Nephron progenitor cell (in vitro differentiated cells): Measurements from ENCODE around the gene CXCR5.

Experiments used
- DNase-seq: peaks from one replicate; pipeline ENCODE4 v3.0.0; 2021
- H3K27ac Mint-ChIP-seq: 2 replicates; pipeline ENCODE4 v1.8.0; 2021; ENCODE audit warnings: mild to moderate bottlenecking, moderate library complexity, mixed read lengths
- H3K27me3 Mint-ChIP-seq: 2 replicates; pipeline ENCODE4 v1.8.0; 2021; ENCODE audit warnings: mild to moderate bottlenecking, low read depth, mixed read lengths; ENCODE audit not compliant: poor library complexity
- H3K36me3 Mint-ChIP-seq: 2 replicates; pipeline ENCODE4 v1.8.0; 2021; ENCODE audit warnings: low read depth, mixed read lengths
- H3K4me1 Mint-ChIP-seq: 2 replicates; pipeline ENCODE4 v1.8.0; 2021; ENCODE audit warnings: mixed read lengths
- H3K4me3 Mint-ChIP-seq: 2 replicates; pipeline ENCODE4 v1.8.0; 2021; ENCODE audit warnings: mild to moderate bottlenecking, moderate library complexity, mixed read lengths
- H3K9me3 Mint-ChIP-seq: 2 replicates; pipeline ENCODE4 v1.8.0; 2021; ENCODE audit warnings: mild to moderate bottlenecking, moderate library complexity, mixed read lengths
- TF ChIP-seq, protein P1 (sequence below): fragments of 200-600 bp; sonication (generic); IDR thresholded peaks from 2 replicates; pipeline ENCODE4 v1.5.0; 2021; ENCODE audit warnings: antibody characterized with exemption

The CXCR5 gene

DNA sequence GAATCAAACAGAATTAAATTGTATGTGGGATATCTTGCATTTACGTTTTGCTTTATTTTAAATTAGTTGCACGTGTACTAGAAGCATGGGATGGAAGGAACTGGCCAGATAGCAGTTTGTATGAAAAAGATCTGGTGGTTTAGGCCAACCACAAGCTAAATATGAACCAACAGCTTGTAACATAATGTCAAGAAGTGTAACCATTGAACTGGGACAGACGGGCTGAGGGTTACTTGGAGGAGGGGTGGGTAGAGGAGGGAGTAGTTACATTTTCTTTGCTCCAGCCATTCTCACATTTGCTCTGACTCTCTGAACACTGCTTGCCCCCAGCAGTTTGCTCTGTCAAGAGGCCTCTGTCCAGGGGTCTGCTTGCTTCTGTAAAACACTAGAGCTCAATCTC lies 31.7 kb upstream of the CXCR5 start:
- TF ChIP-seq, protein P1, sequence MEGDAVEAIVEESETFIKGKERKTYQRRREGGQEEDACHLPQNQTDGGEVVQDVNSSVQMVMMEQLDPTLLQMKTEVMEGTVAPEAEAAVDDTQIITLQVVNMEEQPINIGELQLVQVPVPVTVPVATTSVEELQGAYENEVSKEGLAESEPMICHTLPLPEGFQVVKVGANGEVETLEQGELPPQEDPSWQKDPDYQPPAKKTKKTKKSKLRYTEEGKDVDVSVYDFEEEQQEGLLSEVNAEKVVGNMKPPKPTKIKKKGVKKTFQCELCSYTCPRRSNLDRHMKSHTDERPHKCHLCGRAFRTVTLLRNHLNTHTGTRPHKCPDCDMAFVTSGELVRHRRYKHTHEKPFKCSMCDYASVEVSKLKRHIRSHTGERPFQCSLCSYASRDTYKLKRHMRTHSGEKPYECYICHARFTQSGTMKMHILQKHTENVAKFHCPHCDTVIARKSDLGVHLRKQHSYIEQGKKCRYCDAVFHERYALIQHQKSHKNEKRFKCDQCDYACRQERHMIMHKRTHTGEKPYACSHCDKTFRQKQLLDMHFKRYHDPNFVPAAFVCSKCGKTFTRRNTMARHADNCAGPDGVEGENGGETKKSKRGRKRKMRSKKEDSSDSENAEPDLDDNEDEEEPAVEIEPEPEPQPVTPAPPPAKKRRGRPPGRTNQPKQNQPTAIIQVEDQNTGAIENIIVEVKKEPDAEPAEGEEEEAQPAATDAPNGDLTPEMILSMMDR: no peak
- no peaks in the 10 kb centered on the region for H3K9me3 Mint-ChIP-seq
- no peak overlapping the region for H3K4me3 Mint-ChIP-seq
- peaks cover 18% of the 10 kb centered on the region for H3K27me3 Mint-ChIP-seq
- no peak for DNase-seq
- H3K27ac Mint-ChIP-seq: peak overlapping the region; percentile 67
- peaks cover 4% of the 10 kb centered on the region for H3K4me1 Mint-ChIP-seq
- H3K36me3 Mint-ChIP-seq: no peaks in the 10 kb centered on the region

DNA sequence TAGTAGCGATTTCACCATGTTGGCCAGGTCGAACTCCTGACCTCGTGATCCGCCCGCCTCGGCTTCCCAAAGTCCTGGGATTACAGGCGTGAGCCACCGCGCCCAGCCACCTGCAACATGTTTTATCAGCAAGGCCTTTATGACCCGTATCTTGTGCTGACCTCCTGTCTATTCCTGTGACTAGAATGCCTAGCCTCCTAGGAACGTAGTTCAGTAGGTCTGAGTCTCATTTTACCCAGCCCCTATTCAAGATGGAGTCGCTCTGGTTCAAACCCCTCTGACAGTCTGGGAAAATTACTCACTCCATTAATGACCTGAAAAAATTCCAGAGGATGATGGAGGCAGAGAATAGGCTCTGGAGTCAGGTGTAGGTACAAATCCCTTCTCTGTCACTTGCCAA lies 30.0 kb upstream of the CXCR5 start:
- Mint-ChIP-seq H3K9me3 (no peaks in the 10 kb centered on the region), H3K27ac (no peak overlapping the region), H3K4me3 (no peak overlapping the region), H3K36me3 (no peaks in the 10 kb centered on the region), H3K27me3 (peaks cover 18% of the 10 kb centered on the region), H3K4me1 (peaks cover 4% of the 10 kb centered on the region)
- TF ChIP-seq, protein P1: no peak
- DNase-seq: no peak

DNA sequence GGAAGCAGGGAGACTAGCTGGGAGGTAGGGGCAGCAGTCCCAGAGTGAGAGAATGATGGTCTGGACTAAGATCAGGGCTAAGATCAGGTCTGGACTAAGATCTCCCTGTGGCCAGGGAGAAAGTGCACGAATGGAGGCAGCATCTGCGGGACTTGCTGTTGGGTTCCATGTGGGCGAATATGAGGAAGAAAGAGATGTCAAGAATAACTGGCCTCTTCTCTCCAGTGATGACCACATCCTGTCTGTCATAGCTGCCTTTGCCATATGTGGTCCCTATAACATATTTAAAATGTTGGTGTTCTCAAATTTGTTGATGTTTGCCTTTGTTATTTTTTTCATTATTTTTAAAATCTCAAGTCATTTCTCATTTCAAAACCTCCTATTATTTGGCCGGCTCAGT lies 27.4 kb upstream of the CXCR5 start:
- no peak overlapping the region for H3K27ac Mint-ChIP-seq
- H3K36me3 Mint-ChIP-seq: no peaks in the 10 kb centered on the region
- peaks cover 18% of the 10 kb centered on the region for H3K27me3 Mint-ChIP-seq
- H3K4me1 Mint-ChIP-seq: peaks cover 4% of the 10 kb centered on the region
- no peak overlapping the region for H3K4me3 Mint-ChIP-seq
- TF ChIP-seq, protein P1: no peak
- no peaks in the 10 kb centered on the region for H3K9me3 Mint-ChIP-seq
- DNase-seq: no peak

DNA sequence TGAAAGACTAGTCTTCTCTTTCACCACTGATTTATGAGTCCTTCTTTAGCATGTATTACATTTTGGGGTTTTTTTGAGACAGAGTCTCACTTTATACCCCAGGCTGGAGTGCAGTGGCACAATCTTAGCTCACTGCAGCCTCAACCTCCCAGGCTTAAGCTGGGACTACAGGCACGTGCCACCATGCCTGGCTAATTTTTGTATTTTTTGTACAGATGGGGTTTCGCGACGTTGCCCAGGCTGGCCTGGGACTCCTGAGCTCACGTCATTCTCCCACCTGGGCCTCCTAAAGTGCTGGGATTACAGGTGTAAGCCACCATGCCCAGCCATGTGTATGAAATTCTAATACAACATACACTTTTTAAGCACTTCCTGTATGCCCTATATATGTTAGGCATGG lies 26.3 kb upstream of the CXCR5 start:
- TF ChIP-seq, protein P1: no peak
- H3K4me3 Mint-ChIP-seq: no peak overlapping the region
- H3K27me3 Mint-ChIP-seq: peaks cover 15% of the 10 kb centered on the region
- no peak for DNase-seq
- H3K36me3 Mint-ChIP-seq: no peaks in the 10 kb centered on the region
- no peaks in the 10 kb centered on the region for H3K4me1 Mint-ChIP-seq
- H3K27ac Mint-ChIP-seq: no peak overlapping the region
- H3K9me3 Mint-ChIP-seq: no peaks in the 10 kb centered on the region

DNA sequence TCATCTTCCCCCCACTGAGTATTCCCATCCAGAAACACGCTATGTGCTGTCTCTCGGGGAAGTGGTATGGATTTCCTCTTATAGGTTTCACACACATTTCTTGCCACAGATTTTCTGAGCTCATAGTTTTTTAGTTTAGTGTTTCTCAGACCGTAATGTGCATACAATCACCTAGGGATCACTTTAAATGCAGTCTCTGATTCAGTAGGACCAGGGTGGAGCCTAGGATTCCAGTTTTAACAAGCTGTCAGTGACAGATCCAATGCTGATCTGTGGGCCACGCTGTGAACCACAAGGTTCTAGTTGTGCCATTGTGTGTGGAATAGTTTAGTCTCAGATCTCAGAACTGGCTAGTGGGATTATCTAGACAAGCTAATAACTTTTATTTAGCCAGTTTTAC lies 23.7 kb upstream of the CXCR5 start:
- H3K36me3 Mint-ChIP-seq: no peaks in the 10 kb centered on the region
- peaks cover 23% of the 10 kb centered on the region for H3K27me3 Mint-ChIP-seq

DNA sequence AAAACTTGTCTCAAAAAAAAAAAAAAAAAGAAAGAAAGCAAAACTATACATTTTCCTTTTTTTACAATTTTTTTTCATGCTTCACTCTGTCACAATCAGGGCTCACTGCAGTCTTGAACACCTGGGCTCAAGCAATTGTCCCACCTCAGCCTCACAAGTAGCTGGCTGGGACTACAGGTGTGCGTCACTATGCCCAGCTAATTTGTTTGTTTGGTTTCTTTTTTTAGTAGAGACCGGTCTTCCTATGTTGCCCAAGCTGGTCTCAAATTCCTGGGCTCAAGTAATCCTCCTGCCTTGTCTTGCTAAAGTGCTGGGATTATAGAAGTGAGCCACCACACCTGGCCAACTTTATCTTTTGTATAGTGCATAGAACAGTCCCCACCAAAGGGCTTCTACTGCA lies 15.0 kb upstream of the CXCR5 start:
- DNase-seq: no peak
- Mint-ChIP-seq H3K9me3 (no peaks in the 10 kb centered on the region), H3K4me3 (no peak overlapping the region), H3K27ac (no peak overlapping the region), H3K4me1 (peaks cover 26% of the 10 kb centered on the region), H3K36me3 (no peaks in the 10 kb centered on the region), H3K27me3 (peaks cover 18% of the 10 kb centered on the region)
- TF ChIP-seq, protein P1: no peak

More for the DNA sequence above, 23.7 kb upstream of the CXCR5 start:
- no peak for DNase-seq
- TF ChIP-seq, protein P1: no peak
- no peak overlapping the region for H3K27ac Mint-ChIP-seq
- no peaks in the 10 kb centered on the region for H3K4me1 Mint-ChIP-seq
- no peak overlapping the region for H3K4me3 Mint-ChIP-seq
- H3K9me3 Mint-ChIP-seq: no peaks in the 10 kb centered on the region
